Right forelimb (tissue), 1 donor: ENCODE data around the gene SESN1.

ENCODE experiments used
- DNase-seq: peaks from one replicate; pipeline ENCODE4 v3.0.0-alpha.2; 2018

SESN1 gene

DNA sequence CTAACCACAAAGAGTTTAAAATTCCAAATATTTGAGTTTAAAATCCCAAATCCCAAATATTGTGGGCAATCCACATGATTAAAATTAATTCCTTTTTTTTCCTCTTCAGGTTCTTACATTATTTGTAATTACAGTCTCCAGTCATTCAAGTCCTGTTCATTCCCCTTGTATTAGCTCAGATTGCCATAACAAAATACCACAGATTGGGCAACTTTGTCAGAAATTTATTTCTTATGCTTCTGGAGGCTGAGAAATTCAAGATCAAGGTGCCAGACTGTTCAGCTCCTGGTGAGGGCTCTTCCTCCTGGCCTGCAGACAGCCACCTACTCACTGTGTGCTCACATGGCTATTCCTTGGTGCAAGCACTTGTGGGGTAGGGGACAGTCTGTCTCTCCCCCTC, 141.0 kb downstream of the SESN1 start:
- no peak for DNase-seq

- DNase-seq, result no peak
These were observed 141.7 kb downstream of the SESN1 start for GRCh38 chr6:108952776-108953486.

DNA sequence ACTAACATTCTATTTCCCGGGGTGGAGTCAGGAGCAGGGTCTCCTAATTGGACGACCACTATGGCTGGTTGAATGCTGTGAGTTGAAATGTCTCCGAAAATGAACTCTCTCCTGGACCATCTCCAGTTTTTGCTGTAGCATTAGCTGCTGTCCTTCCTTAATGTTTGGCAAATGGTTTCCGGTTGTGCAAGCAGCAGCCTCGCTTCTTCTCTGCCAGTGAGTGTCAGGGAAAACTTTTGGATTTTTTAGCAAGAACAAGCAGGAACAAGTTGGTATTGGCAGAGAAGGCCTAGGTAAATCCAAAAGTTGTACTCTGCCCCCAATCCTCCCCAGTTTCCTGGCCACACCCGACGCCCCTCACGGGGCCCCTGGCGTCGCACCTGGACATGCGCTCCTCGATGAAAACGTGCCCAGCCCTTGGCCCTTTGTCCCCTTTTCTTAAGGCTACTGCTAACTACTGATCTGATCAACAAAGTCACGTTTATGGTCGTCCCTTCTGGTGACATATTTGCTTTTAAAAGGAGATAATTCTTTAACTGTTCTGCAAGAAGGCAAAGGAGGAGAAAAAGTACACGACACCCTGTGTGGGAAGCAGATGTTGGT, 143.2 kb downstream of the SESN1 start:
- no peak for DNase-seq

DNA sequence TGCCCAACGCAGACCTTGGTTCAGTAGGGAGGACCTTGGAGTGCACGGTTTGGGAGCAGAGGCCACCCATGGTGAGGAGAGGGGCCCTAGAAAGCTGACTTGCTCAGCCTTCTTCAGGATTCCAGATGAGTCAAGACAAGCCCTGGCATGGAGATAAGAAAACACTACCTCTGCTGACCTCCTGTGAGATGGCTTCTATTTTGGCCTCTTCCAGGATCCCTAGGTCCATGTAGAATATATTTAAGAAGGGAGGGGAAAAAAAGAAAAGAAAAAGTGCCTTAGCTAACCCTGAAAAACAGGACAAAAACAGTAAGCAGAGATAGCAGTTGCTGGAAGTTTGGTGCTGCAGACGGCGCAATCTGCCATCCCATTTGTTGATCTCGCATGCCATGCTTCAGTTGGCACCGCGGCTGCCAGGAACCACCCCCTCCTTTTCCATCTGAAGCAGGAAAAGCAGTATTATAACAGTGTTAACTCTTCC, 146.4 kb downstream of the SESN1 start:
- no peak for DNase-seq

- DNase-seq, result no peak
These were observed 147.4 kb downstream of the SESN1 start for GRCh38 chr6:108947114-108947854.

GRCh38 chr6:108946695-108947094, 148.0 kb downstream of the SESN1 start:
- DNase-seq, result no peak

DNA sequence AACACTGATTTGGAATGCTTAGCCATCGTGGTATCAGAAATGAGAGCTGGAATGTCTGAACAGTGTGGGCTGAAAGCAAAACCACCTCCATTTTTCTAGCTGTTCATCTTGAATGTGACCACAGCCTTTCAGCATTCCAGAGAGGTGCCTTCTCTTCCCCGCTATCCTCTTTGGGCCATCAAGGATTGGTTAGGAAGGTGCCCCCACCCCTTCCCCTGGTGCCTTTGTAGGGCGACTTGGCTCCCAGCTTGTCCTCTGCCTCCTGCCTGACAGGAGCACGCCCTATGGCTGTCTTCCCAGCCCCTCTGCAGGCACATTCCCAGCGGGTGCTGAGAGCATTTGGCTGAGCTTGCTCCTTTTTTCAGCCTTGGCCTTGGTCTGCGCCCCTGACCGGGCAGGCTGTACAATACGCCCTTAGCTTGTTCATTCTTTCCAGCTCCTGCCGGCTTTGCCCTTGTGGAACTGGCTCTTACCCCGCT, 148.9 kb downstream of the SESN1 start:
- peak; percentile 80 for DNase-seq

GRCh38 chr6:108944707-108945680, 149.7 kb downstream of the SESN1 start:
- no peak for DNase-seq

DNA sequence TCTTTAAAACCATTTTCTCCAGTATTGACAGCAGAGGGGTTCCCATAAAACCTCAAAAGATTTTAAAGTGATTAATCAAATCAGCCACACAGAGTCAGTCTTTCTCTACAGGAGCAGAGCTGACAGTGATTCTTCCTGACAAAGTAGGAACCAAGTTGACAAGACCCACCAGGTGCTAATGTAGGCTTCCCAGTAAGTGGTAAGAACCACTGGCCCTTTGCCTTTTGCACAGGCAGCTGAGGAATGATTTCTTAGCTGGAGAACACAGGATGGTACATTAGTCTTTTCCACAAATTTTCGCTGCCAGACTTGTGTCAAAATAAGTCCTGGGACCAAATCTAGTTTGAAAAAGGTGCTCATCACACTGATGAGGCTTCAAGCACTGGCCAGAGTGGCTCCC, 150.6 kb downstream of the SESN1 start:
- no peak for DNase-seq

- no peak for DNase-seq
These were observed 151.8 kb downstream of the SESN1 start for GRCh38 chr6:108942556-108943492.

- no peak for DNase-seq
These were observed 152.8 kb downstream of the SESN1 start for GRCh38 chr6:108941859-108942258.

DNA sequence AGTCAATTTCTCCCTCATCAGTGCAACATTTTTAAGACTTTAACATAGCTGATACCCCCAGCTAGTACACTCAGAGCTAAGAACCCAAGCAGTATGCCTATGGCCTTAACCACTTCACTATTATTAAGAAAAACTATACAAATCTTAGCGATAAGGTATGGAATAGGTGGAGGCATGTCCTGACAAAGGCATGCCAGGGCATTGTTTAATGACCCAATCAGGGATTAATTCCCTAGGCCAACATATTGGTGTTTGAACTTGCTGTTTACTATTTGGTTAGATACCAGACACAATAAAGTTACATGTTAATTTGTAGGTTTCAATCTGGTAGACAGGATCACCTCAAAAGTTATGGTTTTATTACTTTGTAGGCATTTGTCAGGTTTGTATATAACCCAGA, 153.4 kb downstream of the SESN1 start:
- no peak for DNase-seq

DNA sequence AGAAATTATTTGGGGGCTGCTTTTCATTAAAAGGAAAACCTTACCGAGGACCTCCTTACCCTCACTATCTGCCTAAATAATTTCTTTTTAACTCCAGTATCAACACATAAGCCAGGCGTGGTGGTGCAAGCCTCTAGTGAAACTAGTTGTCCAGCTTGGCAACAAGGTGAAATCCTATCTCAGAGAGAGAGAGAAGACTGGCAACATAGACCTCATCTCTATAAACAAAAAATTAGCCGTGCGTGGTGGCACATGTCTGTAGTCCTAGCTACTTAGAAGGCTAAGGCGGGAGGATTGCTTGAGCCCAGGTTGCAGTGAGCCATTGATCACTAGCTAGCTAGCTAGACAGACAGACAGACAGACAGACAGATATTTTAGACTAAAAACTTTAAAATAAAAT, 153.9 kb downstream of the SESN1 start:
- no peak for DNase-seq

GRCh38 chr6:108937170-108937569, 157.5 kb downstream of the SESN1 start:
- no peak for DNase-seq
